LoVo (cell line): ENCODE data around the gene DUSP21.
"Not testable (repeated sequence)": the region's sequence is repeated elsewhere in the genome, so short reads cannot be mapped to it uniquely, and the experiment has no call there.

Source experiments
- DNase-seq: peaks from one replicate; pipeline ENCODE4 v3.0.0-alpha.2; 2016; ENCODE audit warnings: low spot score

Gene DUSP21

GRCh38 chrX:44843753-44844152, at the start of gene DUSP21:
TSS of gene DUSP21 (plus strand) at chrX:44844021. CDS start at chrX:44844133, 112 bp downstream.
- DNase-seq: no peak

- DNase-seq: no peak
Measured at GRCh38 chrX:44795945-44796450, 47.8 kb upstream of the DUSP21 start.

GRCh38 chrX:44802613-44803012, 41.2 kb upstream of the DUSP21 start:
- no peak for DNase-seq

- no peak for DNase-seq
Measured at GRCh38 chrX:44815681-44816080, 28.1 kb upstream of the DUSP21 start.

GRCh38 chrX:44816367-44816766, 27.5 kb upstream of the DUSP21 start:
- DNase-seq: no peak

GRCh38 chrX:44817029-44817428, 26.8 kb upstream of the DUSP21 start:
- no peak for DNase-seq

GRCh38 chrX:44822601-44823000, 21.2 kb upstream of the DUSP21 start:
- DNase-seq: no peak

GRCh38 chrX:44823193-44823592, 20.6 kb upstream of the DUSP21 start:
- not testable (repeated sequence) for DNase-seq

- no peak for DNase-seq
Measured at GRCh38 chrX:44828008-44828605, 15.7 kb upstream of the DUSP21 start.

GRCh38 chrX:44829832-44830231, 14.0 kb upstream of the DUSP21 start:
- DNase-seq: no peak

GRCh38 chrX:44842550-44843317, 1.1 kb upstream of the DUSP21 start:
- no peak for DNase-seq

GRCh38 chrX:44843318-44843702, 511 bp upstream of the DUSP21 start:
- DNase-seq: peak; percentile 11

GRCh38 chrX:44844204-44844603, 383 bp downstream of the DUSP21 start:
- DNase-seq: no peak

GRCh38 chrX:44850891-44851290, 7.1 kb downstream of the DUSP21 start:
- not testable (repeated sequence) for DNase-seq

GRCh38 chrX:44871114-44871645, 27.4 kb downstream of the DUSP21 start:
- DNase-seq: no peak

GRCh38 chrX:44871931-44872820, 28.4 kb downstream of the DUSP21 start:
- no peak for DNase-seq

GRCh38 chrX:44872821-44873414, 29.1 kb downstream of the DUSP21 start, which contains the start of gene KDM6A:
TSS of gene KDM6A (plus strand) at chrX:44873188. CDS start at chrX:44873552, 364 bp downstream.
- peak; percentile 90 for DNase-seq

GRCh38 chrX:44873415-44874276, 29.8 kb downstream of the DUSP21 start:
- peak; percentile 19 for DNase-seq

GRCh38 chrX:44874420-44875184, 30.8 kb downstream of the DUSP21 start:
- DNase-seq: peak; percentile 24

- no peak for DNase-seq
Measured at GRCh38 chrX:44875185-44875489, 31.3 kb downstream of the DUSP21 start.
